NCI-H187 treated with DMSO at 0.1 percent for 48 hours (cell line): ENCODE data around the gene P2RX3.
A peak's percentile ranks its signal among the peaks of the same experiment; 100 is the strongest.

Experiments
- DNase-seq: peaks from one replicate; lab custom pipeline; 2025; lab: John Stamatoyannopoulos, UW

The P2RX3 gene

DNA sequence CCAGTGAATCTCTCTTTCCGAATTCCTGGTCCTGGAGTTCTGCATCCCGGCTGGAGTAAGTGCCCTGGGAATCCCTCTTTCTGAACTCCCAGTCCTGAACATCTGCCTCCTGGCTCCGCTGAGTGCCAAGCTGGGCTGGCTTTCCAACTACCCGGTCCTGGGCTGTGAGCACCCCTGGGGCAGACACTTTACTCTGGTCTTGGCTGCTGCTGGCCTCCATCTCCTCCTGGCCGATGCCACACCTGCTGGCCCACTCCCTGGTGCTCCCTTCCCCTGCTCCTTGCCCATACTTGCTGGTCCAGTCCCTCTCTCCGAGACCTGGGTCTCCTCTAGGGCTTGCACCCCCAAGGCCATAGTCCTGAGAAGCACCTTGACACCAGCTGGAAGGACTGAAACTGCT lies 28.1 kb upstream of the P2RX3 start:
- no peak for DNase-seq

- no peak for DNase-seq
Observed at GRCh38 chr11:57310630-57311086, 27.5 kb upstream of the P2RX3 start.

- DNase-seq: no peak
Observed at GRCh38 chr11:57311109-57311936, 26.8 kb upstream of the P2RX3 start.

- DNase-seq: no peak
Observed at GRCh38 chr11:57312511-57313021, 25.6 kb upstream of the P2RX3 start.

DNA sequence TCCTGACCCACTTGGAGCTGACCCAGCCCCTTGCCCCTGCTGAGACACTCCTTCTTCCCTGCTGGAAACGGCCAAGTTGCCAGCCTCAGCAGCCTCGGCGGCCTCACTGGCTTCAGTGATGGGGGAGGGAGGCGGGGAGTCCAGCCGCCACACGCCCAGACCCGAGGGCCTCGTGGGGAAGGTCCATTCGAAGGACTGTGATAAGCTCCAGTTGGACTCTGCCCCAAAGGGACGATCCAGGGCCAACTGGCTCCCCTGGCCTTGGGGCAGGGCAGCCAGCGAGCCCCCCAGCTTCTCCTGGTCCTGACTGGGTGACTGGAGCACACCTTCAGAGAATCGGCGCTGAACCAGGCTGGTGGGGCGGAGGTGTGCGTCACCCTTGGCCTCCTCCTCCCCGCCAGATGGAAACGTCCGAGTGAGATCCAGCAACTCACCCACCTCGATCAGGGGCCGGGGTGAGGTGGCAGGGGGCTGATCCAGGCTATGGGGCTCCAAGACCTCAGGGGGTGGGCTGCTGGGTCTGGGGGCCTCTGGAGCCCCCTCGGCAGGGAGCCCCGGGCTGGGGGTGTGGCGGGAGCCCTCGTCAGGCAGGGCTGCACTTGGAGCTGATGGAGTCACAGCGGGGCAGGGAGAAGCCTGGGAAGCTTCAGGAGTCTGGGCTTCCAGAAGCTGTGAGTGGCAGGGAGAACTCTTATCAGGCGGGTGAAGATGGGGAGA lies 24.9 kb upstream of the P2RX3 start:
- DNase-seq: no peak

DNA sequence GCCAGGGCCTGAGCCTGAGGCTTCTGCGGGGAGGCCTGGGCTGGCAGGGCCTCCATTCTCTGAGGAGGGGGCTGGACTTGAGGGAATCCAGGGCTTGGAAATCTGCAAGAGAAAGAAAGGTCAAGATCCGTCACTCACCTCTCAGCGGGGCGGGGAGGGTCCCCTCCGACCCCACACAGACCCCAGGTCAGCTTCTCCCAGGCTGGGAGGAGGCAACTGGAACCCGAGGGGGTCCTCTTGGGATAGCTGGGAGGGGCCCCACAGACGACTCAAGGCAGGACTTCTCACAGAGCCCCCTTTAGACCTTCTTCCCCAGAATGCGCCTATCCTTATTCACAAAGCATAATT lies 24.4 kb upstream of the P2RX3 start:
- no peak for DNase-seq

- DNase-seq: no peak
Observed at GRCh38 chr11:57314221-57314973, 23.8 kb upstream of the P2RX3 start.

DNA sequence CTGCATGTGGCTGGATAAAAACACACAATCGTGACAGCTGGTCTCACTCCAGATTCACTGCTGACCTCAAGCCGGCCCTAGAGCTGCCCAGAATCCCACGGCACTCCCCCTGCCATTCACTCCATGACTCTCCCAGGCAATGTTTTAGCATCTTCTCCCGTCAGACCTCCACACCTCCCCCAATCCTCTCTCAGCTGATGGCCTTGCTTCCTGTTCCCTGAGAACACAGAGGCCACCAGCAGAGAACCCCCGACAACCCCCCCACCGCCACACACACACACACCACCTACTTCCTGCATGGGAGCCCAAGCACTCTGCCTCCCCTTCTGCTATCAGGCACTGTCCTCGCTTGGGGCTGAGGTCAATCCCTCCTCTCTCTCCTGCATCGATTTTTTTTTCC lies 22.7 kb upstream of the P2RX3 start:
- no peak for DNase-seq

DNA sequence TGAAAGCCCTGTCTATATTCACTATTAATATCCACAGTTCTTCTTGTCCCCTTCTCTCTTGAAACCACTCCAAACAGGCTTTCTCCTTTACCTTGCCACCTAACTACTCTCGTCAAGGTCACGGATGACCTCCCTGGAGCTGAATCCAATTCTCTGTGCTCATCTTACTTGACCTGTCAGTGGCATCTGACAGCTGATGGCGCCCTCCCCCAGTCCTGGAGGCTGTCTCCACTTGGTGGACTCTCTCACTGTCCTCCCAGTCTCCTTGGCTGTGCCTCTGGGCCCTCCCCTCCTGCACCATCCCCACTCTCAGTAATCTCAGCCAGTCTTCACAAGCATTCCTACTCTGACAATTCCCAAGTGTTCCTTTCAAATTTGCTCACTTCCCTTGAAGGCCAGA lies 22.1 kb upstream of the P2RX3 start:
- peak; percentile 34 for DNase-seq

GRCh38 chr11:57318178-57318577 lies 20.0 kb upstream of the P2RX3 start:
- no peak for DNase-seq

GRCh38 chr11:57320067-57320718 lies 18.0 kb upstream of the P2RX3 start:
- no peak for DNase-seq

GRCh38 chr11:57320719-57321387 lies 17.3 kb upstream of the P2RX3 start:
- no peak for DNase-seq

DNA sequence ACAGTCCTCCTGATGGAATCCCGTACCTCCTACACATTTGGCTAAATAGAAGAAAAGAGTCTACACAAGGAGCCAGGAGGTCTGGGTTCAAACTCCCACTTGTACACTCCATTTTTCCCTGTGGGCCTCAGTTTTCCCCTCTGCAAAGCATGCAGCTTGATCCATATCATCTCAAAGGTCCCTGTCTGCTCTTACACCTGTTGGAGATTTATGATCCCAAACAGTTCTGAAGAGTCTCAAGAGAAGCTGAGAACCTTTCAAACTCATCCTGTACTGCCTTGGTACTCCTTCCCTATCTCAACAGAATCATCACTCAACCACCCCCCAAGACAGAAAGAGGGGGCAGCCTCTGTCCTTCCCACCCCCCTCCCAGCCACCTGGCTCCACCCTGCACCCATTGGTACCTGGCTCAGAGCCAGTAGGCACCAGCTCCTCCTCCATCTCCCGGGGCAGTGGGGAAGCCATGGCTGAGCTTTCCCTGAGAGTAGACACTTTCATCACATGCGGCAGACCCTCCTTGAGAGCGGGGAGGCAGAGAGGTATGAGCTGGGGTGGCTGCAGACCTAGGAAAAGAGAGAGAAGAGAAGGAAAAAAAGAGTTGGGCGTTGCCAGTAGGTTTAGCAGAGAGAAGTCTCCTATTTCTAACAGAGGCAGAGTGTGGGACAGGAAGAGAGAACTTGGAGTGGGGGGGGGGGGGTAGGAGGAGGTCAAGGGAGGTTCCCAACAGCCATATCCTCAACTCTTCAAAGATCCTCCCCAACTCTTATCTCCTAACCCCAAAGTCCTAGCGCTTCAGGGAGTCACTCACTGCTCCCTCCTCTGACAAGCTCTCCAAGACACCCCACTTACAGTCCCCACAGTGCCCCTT lies 16.5 kb upstream of the P2RX3 start:
- peak; percentile 19 for DNase-seq

GRCh38 chr11:57322256-57323166 lies 15.6 kb upstream of the P2RX3 start:
- no peak for DNase-seq

- DNase-seq: no peak
Observed at GRCh38 chr11:57323167-57323854, 14.8 kb upstream of the P2RX3 start.

- DNase-seq: no peak
Observed at GRCh38 chr11:57323855-57324153, 14.3 kb upstream of the P2RX3 start.

DNA sequence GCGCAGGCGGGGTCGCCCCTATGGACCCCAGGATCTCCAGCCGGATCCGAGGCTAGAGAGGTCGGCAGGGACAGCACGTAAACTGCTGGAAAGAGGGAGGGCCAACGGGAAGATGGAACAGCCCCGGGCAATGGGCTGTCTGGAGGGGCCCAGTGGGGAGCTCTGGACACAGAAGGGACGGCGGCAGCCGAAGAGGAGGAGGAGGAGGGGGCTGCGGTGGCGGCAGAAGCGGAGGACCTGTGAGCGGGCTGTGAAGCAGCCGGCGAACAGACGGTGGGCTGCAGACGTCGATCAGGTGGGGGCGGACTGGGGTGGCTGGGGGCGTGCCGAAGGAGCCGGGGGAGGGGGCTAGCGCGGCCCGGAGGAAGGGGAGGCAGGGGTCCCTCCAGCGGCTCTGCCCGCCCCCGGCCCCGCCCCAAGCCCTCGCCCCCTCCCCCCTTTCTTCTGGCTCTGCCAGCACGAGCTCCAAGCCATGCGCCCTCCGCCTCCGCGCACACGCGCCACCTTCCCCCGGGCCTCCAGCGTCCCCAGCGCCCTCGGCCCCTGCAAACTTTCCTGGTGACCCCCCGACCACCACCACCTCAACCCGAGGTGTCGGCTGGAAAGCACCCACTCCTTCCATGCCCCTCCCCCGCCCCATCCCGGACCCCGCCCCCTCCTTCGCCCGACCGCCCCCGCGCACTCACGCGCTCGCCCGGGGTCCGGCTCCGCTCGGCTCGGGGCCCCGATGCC lies 13.8 kb upstream of the P2RX3 start:
- no peak for DNase-seq
